Common myeloid progenitor, CD34-positive (primary cell): ENCODE measurements around the gene EPHB1.

Experiments used
- CTCF ChIA-PET: fragments of 350-600 bp; sonication (Branson Sonifier 250); formaldehyde crosslinking; loops from one replicate; lab custom pipeline; 2021; ENCODE audit warnings: antibody characterized with exemption; lab: Charles Lee
- POLR2A ChIA-PET: fragments of 350-600 bp; sonication (Branson Sonifier 250); formaldehyde crosslinking; loops from one replicate; lab custom pipeline; 2021; ENCODE audit warnings: antibody characterized with exemption; lab: Charles Lee
- DNase-seq, 3 donors: peaks; one replicate each; pipeline versions ENCODE4 v3.0.0 to v3.0.0-alpha.2; 2013
- H3K27ac ChIP-seq, 2 experiments: 1 replicate in 1 of 2; 2 replicates in 1 of 2; pipeline ENCODE4 v1.7.0; 2013; ENCODE audit warnings: inconsistent platforms in 2 of 2, low read length in 2 of 2, mild to moderate bottlenecking in 2 of 2, low read depth in 1 of 2, moderate library complexity in 1 of 2; ENCODE audit not compliant: severe bottlenecking in 2 of 2, insufficient read depth in 1 of 2, poor library complexity in 1 of 2
- H3K27me3 ChIP-seq, 5 experiments: replicated peaks in 2 of 5; 1 replicate in 3 of 5; 2 replicates in 2 of 5; pipeline versions ENCODE4 v1.6.1 to v1.7.0; 2013; ENCODE audit warnings: low read length in 4 of 5, mild to moderate bottlenecking in 2 of 5, moderate library complexity in 2 of 5, inconsistent platforms in 1 of 5; ENCODE audit not compliant: insufficient read depth in 5 of 5, control insufficient read depth in 4 of 5
- H3K36me3 ChIP-seq, 4 experiments: 1 replicate in 2 of 4; 2 replicates in 2 of 4; pipeline versions ENCODE4 v1.6.1 to v1.7.0; 2013; ENCODE audit warnings: low read length in 3 of 4, control low read depth in 1 of 4, mild to moderate bottlenecking in 1 of 4; ENCODE audit not compliant: control insufficient read depth in 4 of 4, insufficient read depth in 4 of 4
- H3K4me1 ChIP-seq, 4 experiments: 1 replicate in 3 of 4; 2 replicates in 1 of 4; pipeline versions ENCODE4 v1.6.1 to v1.7.1; 2013; ENCODE audit warnings: low read length in 3 of 4, mild to moderate bottlenecking in 3 of 4, control low read depth in 1 of 4, inconsistent platforms in 1 of 4, moderate library complexity in 1 of 4; ENCODE audit not compliant: control insufficient read depth in 4 of 4, insufficient read depth in 4 of 4; ENCODE audit errors: control extremely low read depth in 1 of 4
- H3K4me3 ChIP-seq, 7 experiments: 1 replicate in 4 of 7; 2 replicates in 3 of 7; pipeline versions ENCODE4 v1.5.1 to v1.7.0; 2013; ENCODE audit warnings: mild to moderate bottlenecking in 7 of 7, low read length in 6 of 7, moderate library complexity in 6 of 7, inconsistent platforms in 2 of 7, low read depth in 2 of 7, control low read depth in 1 of 7; ENCODE audit not compliant: insufficient read depth in 4 of 7, control insufficient read depth in 1 of 7; ENCODE audit errors: extremely low read depth in 1 of 7
- H3K9me3 ChIP-seq, 5 experiments: 1 replicate in 4 of 5; 2 replicates in 1 of 5; pipeline versions ENCODE4 v1.6.1 to v1.7.1; 2013; ENCODE audit warnings: low read length in 4 of 5, mild to moderate bottlenecking in 2 of 5, inconsistent platforms in 1 of 5, low read depth in 1 of 5, moderate library complexity in 1 of 5; ENCODE audit not compliant: control insufficient read depth in 4 of 5, insufficient read depth in 2 of 5; ENCODE audit errors: control extremely low read depth in 1 of 5
- WGBS: methylation state at CpG from one replicate; pipeline ENCODE4 v1.1.5; 2013; ENCODE audit not compliant: insufficient coverage; 5-methylcytosine and 5-hydroxymethylcytosine counted together

Gene EPHB1

DNA sequence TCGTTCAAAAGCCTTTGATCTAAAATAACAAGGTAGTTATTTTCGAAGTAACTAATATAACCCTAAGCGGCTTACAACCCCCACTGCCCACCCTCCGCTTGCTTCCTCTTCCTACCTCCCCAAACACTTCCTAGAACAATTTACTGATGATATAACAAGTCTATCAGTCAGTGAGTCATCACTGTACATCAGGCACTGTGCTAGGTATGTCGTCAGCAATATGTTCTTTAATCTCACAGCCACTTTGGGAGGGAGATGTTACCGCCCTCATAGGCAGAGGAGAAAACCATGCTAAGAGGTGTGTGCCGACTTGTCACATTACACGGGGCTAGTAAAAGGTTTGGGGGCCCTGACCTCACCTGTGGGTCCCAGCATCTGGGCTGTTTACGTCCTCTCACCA is 381.8 kb downstream of the EPHB1 start:
- 94% methylated on average over 7 of the region's 9 CpGs for WGBS
- POLR2A ChIA-PET: no interaction called here
- no peaks in the 10 kb centered on the region for H3K27me3 ChIP-seq

DNA sequence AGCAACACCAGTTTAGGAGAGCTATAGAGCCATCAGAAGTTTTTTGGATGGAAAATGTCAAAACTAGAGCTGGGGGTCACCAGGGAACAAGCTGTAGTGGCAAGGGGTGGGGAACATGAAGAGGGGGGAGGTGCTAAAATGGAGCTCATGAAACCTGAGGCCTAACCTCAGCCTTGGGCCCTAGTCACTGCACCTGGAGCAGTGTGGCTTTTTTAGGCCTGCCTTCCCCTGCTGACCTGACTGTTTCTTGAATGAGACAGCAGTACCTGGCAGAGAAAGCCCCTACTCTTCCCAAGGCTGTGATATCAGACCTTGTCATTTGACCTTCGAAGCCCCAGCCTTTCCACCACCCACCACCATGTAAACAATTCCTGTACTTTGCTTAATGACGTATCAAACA is 383.5 kb downstream of the EPHB1 start:
- DNase-seq: no peak
- WGBS: no CpG with 5 or more reads among the region's 2 CpGs
- no peaks in the 10 kb centered on the region for H3K4me1 ChIP-seq
- no peaks in the 10 kb centered on the region for H3K36me3 ChIP-seq
- H3K27ac ChIP-seq: no peak overlapping the region
- no peaks in the 10 kb centered on the region for H3K9me3 ChIP-seq
- POLR2A ChIA-PET: no interaction called here
- CTCF ChIA-PET: no interaction called here
- no peak overlapping the region for H3K4me3 ChIP-seq
- no peaks in the 10 kb centered on the region for H3K27me3 ChIP-seq

More for the DNA sequence above, 381.8 kb downstream of the EPHB1 start:
- CTCF ChIA-PET: interaction anchor here (0.7 kb wide), 1 partner anchor 19 kb away, joined by 3 read pairs; no protein-coding TSS in a partner anchor
- Histone ChIP-seq H3K4me3 (no peak overlapping the region), H3K4me1 (no peaks in the 10 kb centered on the region), H3K9me3 (peaks cover 0 to 1% (median 0%) of the 10 kb centered on the region in 5 experiments), H3K36me3 (no peaks in the 10 kb centered on the region), H3K27ac (no peak overlapping the region)
- DNase-seq: no peak

DNA sequence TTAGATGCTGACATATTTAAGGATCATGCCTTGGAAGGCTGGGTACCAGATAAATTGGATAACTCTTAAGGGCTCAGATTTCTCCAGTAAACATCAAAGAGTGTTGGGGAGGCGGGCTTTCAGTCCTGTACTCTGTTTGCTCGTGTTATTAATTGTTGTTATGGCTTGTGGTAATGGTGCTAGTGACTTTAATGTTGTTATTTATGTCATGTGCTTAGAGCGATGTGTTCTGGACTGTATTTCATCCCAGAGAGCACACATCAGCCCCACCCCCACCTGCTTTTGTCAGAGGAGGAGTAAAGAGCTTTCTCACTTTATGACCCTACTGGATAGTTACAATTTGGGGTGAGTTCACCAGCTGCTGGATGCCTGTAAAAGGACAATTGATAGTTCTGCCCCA is 386.3 kb downstream of the EPHB1 start:
- Histone ChIP-seq H3K4me1 (no peaks in the 10 kb centered on the region), H3K27me3 (no peaks in the 10 kb centered on the region), H3K27ac (no peak overlapping the region), H3K4me3 (no peak overlapping the region), H3K9me3 (no peaks in the 10 kb centered on the region), H3K36me3 (no peaks in the 10 kb centered on the region)
- ChIA-PET CTCF (interaction anchor here (0.6 kb wide), 1 partner anchor 26 kb away, joined by 3 read pairs; no protein-coding TSS in a partner anchor), POLR2A (no interaction called here)
- DNase-seq: no peak
- WGBS: 80% methylated on average over 1 of the region's 3 CpGs

DNA sequence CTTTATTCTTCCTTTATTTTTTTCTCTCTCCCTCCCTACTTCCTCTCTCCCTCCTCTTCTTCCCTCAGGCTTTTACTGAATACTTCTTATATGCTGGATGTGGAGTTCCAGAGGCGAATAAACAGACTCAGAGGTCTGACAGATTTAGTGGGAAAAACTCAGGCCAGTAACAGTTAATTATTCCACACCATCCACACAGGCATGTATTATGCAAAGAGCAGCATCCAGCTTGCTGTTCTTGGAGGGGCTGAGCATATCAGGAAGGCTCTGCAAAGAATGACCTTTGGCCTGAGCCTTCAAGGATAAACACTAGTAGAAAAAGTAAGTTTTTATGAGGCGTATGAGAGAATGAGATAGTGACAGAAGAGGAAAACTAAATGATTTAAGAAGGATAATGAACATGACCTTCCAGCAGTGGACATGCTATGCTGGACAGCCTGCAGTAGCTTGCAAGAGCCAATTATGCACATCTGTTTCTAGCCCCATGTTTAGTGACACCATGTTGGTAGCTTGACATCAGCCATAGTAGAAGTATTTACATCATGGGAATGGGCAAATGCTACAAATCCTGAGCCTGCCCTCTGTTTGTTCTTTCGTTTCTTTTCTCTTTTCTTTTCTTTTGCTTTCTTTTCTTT is 387.4 kb downstream of the EPHB1 start:
- CTCF ChIA-PET: interaction anchor here (1.2 kb wide), 1 partner anchor 60 kb away, joined by 3 read pairs; no protein-coding TSS in a partner anchor
- H3K4me1 ChIP-seq: no peaks in the 10 kb centered on the region
- H3K36me3 ChIP-seq: no peaks in the 10 kb centered on the region
- POLR2A ChIA-PET: no interaction called here
- H3K27me3 ChIP-seq: no peaks in the 10 kb centered on the region
- no peak for DNase-seq
- no peak overlapping the region for H3K27ac ChIP-seq
- 100% methylated on average over 2 of the region's 3 CpGs for WGBS
- H3K4me3 ChIP-seq: no peak overlapping the region
- H3K9me3 ChIP-seq: no peaks in the 10 kb centered on the region

DNA sequence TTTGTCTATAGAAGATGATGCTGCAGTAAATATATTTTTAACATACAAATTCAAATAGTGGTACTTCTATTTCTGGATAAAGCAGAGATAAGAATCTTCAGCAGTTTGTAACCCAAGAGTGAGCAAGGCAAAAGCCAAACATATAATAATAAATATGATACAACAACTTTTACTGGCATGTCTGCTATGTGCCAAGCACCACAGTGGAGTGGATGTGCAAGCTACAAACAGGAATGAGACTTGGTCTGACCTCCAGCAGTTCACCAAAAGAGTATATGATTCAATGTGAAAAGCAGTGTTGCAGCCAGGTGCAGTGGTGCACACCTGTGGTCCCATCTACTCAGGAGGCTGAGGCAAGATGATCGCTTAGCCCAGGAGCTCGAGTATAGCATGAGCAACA is 395.6 kb downstream of the EPHB1 start:
- no peaks in the 10 kb centered on the region for H3K9me3 ChIP-seq
- WGBS: no CpG with 5 or more reads among the region's 2 CpGs
- H3K4me1 ChIP-seq: no peaks in the 10 kb centered on the region
- H3K27me3 ChIP-seq: no peaks in the 10 kb centered on the region
- CTCF ChIA-PET: interaction anchor here (1.4 kb wide), 1 partner anchor 16 kb away, joined by 4 read pairs; no protein-coding TSS in a partner anchor
- no peaks in the 10 kb centered on the region for H3K36me3 ChIP-seq
- no peak overlapping the region for H3K27ac ChIP-seq
- POLR2A ChIA-PET: no interaction called here
- no peak for DNase-seq
- H3K4me3 ChIP-seq: no peak overlapping the region

DNA sequence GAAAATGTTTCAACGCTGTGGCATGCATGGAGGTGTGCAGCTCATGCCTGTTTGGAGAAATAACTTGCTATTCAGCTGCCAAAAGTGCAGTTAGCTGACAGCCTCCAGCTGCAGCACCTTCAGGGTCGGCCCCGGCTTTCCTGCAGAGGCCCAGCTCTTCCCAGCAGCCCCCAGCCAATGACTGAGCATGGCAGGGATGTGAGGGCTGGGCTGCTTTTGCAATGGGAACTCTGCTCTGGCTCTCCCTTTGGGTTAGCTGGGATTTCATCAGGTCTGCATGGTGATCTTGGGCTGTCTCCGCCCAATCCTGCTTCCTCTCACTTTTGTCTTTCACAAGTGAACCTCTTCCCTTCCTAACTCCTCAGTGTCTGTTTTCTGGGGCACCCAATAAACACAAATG is 396.6 kb downstream of the EPHB1 start:
- Histone ChIP-seq H3K36me3 (no peaks in the 10 kb centered on the region), H3K9me3 (no peaks in the 10 kb centered on the region), H3K4me3 (no peak overlapping the region), H3K27me3 (no peaks in the 10 kb centered on the region), H3K27ac (no peak overlapping the region), H3K4me1 (no peaks in the 10 kb centered on the region)
- POLR2A ChIA-PET: no interaction called here
- WGBS: 95% methylated on average over 3 of the region's 4 CpGs
- DNase-seq: no peak
- CTCF ChIA-PET: no interaction called here

DNA sequence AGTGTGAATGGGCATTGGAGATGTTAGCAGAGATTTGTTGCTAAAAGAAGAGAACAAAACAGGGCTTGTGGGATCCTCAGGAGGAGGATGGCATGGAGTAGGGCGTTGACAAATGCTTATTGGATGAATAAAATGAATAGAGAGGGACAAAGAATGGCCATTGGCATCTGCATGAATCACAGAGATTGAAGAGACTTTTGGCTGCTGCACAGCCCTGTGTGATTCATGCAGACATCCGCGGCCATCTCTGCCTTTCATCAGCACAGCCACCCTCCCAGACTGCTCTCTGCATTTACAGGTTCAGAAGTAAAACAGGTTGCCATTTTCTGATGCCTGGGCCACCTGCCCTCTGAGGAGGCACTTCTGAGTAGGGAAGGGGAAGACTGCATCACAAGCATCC is 397.9 kb downstream of the EPHB1 start:
- CTCF ChIA-PET: no interaction called here
- POLR2A ChIA-PET: no interaction called here
- Histone ChIP-seq H3K27ac (no peak overlapping the region), H3K4me3 (no peak overlapping the region), H3K36me3 (no peaks in the 10 kb centered on the region), H3K27me3 (no peaks in the 10 kb centered on the region), H3K4me1 (no peaks in the 10 kb centered on the region), H3K9me3 (no peaks in the 10 kb centered on the region)
- 100% methylated on average over 3 of the region's 3 CpGs for WGBS
- DNase-seq: no peak
